ENCODE data around the gene TICAM1.
A peak's percentile ranks its signal among the peaks of the same experiment; 100 is the strongest.
"Not testable (repeated sequence)": the region's sequence is repeated elsewhere in the genome, so short reads cannot be mapped to it uniquely, and the experiment has no call there.

TICAM1 gene

DNA sequence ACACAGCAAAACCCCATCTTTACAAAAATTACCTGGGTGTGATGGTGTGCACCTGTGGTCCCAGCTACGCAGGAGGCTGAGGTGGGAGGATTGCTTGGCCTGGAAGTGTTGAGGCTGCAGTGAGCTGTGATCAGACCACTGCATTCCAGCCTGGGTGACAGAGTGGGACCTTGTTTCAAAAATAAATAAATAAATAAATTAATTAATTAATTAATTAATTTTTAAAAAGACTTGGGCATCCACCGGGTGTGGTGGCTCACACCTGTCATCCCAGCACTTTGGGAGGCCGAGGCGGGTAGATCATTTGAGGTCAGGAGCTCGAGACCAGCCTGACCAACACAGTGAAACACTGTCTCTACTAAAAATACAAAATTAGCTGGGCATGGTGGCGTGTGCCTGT is 26.4 kb downstream of the TICAM1 start:
- DNase-seq (ENCODE audit: low read depth in 2 of 2): not testable (repeated sequence)

DNA sequence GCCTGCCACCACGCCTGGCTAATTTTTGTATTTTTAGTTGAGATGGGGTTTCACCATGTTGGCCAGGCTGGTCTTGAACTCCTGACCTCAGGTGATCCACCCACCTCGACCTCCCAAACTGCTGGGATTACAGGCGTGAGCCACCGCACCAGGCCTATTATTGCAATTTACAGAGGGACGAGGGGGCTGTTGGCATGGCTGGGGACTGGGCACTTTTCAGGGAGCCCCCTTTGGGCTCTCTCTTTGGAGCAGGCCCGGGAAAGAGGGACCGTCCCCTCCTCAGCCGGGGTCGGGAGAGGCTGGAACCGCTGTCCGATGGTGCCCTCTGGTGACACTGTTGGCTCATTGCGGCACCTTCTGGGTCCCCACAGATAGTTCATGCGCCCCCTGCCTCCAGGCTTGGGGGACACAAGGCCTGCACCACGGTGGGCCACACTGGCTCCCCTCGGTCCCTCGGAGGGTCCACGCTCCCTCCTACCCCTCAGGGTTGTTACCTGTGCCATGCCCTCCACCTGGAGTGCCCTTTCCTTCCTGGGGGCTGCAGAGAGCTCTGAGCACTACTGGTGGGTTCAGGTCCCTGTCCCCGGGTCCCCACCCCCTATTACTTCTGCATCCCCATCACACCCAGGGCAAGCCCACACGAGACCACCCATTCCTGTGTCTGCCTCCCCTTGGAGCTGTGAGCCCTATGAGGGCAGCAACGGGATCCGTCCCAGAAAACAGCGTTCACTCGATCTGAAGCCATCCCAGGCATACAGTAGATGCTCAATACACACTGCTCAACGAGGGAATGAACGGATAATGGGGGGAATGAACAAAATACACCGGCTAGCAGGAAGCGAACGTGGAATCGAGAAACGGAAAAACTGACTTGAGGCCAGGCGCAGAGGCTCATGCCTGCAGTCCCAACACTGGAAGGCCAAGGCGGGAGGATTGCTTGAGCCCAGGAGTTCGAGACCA is 27.5 kb downstream of the TICAM1 start:
- DNase-seq (ENCODE audit: low read depth in 2 of 2): peak in 1 of 2 donors; percentile 48

DNA sequence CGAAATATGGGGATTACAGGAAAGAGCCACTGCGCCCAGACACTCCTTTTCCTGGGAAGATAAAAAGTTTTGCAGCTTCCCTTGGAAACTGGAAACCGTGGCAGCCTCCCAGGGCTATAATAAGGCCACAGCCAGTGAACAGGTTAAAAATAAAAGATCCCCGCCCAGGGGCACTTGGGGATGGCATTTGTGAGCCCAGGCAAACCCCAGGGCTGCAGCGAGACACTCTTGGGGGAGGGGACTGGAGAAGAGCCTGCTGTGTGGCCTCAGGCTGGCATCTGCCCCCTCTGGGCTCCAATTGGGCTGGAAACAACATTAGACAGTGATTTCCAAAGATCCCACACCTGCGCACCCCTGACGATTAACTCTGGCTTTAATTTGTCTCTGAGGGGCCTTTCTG is 28.8 kb downstream of the TICAM1 start:
- no peak for DNase-seq (ENCODE audit: low read depth in 2 of 2)

DNA sequence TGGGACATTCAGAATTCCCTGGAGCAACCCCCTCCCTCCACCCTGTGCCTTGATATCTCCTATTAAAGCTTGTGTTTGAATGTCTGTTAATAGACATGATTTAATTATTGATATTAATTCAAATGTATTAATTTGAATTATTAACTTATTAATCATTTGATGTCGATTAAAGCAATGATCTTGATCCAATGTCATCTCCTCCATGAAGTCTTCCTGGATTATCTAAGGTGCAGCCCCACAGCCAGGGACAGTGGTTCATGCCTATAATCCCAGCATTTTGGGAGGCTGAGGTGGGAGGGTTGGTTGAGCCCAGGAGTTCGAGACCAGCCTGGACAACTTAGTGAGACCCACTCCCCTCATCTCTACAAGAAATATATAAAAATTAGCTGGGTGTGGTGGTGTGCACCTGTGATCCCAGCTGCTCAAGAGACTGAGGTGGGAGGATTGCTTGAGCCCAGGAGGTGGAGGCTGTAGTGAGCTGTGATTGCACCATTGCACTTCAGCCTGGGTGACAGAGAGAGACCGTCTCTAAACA is 30.4 kb downstream of the TICAM1 start:
- no peak for DNase-seq (ENCODE audit: low read depth in 2 of 2)

DNA sequence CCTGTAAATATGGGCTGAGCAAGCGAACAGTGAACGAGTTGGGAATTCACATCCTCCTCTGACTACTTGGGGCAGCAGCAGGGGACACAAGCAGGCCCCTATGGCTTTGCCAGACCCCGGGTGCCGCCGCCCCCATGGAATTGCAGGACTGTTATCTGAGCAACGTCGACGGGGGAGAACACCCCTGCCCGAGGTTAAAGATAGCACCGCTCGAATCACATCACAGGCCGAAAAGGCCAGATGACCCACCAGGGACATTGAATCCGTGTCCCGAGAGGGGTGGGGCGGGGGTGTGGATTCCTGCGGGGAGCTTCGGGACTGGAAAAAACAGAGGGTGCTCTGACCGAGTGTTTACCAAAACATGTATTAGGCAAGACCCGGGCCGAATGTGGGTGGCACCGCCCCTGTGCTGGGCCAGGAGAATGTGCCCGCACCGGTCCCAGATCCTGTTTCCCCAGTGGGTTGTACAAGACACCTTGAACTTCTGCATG is 30.9 kb downstream of the TICAM1 start:
- DNase-seq (ENCODE audit: low read depth in 2 of 2): no peak

DNA sequence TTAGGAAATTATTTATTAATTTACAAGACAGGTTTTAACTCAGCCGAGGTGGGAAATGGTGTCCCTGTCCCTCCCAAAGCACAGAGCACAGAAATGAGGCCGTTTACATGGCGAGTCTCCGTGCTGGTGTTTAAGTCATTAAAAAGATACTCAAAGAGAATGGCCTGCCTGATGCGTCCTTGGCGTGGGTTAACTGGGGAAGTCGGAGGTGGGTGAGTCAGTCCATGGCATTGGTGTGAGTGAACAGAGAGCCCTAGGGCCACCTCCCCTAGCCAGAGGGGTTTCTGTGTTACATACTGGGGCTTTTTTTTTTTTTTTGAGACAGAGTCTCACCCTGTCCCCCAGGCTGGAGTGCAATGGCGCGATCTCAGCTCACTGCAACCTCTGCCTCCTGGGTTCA is 36.1 kb downstream of the TICAM1 start:
- no peak for DNase-seq (ENCODE audit: low read depth in 2 of 2)

DNA sequence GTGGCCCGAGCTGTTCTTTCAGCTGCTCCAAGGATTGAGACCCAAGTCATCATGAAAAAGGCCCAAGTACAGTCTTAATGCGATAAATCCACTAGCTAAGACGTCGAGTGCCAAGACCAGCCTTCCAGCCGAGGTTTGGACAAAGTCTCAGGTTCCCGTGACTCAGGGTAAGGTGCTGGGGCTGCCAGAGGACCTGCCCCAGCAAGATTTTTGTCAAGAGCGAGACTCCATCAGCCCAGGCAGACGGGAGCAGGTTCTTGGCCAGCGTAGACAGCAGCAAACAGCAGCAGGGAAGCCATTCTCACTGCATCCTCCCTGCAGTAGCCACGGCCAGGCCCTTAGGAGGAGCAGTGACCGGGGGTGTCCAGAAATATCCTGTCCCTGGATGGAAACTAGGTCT is 36.5 kb downstream of the TICAM1 start:
- DNase-seq (ENCODE audit: low read depth in 2 of 2): no peak

DNA sequence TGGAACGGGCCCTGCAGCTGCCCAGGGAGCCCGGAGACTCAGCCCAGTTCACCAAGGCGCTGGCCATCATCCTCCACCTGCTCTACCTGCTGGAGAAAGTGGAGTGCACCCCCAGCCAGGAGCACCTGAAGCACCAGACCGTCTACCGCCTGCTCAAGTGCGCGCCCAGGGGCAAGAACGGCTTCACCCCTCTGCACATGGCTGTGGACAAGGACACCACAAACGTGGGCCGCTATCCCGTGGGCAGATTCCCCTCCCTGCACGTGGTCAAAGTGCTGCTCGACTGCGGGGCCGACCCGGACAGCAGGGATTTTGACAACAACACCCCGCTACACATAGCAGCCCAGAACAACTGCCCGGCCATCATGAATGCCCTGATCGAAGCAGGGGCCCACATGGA is 38.2 kb downstream of the TICAM1 start:
- not testable (repeated sequence) for DNase-seq (ENCODE audit: low read depth in 2 of 2)

DNA sequence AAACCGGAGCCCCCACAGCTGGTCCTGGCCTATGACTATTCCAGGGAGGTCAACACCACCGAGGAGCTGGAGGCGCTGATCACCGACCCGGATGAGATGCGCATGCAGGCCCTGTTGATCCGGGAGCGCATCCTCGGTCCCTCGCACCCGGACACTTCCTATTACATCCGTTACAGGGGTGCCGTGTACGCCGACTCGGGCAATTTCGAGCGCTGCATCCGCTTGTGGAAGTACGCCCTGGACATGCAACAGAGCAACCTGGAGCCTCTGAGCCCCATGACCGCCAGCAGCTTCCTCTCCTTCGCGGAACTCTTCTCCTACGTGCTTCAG is 38.7 kb downstream of the TICAM1 start:
- DNase-seq (ENCODE audit: low read depth in 2 of 2): not testable (repeated sequence)

DNA sequence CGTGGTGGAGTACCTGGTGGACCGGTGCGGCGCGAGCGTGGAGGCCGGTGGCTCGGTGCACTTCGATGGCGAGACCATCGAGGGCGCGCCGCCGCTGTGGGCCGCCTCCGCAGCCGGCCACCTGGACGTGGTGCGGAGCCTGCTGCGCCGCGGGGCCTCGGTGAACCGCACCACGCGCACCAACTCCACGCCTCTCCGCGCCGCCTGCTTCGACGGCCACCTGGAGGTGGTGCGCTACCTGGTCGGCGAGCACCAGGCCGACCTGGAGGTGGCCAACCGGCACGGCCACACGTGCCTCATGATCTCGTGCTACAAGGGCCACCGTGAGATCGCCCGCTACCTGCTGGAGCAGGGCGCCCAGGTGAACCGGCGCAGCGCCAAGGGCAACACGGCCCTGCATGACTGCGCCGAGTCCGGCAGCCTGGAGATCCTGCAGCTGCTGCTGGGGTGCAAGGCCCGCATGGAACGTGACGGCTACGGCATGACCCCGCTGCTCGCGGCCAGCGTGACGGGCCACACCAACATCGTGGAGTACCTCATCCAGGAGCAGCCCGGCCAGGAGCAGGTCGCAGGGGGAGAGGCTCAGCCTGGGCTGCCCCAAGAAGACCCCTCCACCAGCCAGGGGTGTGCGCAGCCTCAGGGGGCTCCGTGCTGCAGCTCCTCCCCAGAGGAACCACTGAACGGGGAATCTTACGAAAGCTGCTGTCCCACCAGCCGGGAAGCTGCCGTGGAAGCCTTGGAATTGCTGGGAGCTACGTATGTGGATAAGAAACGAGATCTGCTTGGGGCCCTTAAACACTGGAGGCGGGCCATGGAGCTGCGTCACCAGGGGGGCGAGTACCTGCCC is 39.3 kb downstream of the TICAM1 start:
- DNase-seq (ENCODE audit: low read depth in 2 of 2): peak in 1 of 2 donors; percentile 11

DNA sequence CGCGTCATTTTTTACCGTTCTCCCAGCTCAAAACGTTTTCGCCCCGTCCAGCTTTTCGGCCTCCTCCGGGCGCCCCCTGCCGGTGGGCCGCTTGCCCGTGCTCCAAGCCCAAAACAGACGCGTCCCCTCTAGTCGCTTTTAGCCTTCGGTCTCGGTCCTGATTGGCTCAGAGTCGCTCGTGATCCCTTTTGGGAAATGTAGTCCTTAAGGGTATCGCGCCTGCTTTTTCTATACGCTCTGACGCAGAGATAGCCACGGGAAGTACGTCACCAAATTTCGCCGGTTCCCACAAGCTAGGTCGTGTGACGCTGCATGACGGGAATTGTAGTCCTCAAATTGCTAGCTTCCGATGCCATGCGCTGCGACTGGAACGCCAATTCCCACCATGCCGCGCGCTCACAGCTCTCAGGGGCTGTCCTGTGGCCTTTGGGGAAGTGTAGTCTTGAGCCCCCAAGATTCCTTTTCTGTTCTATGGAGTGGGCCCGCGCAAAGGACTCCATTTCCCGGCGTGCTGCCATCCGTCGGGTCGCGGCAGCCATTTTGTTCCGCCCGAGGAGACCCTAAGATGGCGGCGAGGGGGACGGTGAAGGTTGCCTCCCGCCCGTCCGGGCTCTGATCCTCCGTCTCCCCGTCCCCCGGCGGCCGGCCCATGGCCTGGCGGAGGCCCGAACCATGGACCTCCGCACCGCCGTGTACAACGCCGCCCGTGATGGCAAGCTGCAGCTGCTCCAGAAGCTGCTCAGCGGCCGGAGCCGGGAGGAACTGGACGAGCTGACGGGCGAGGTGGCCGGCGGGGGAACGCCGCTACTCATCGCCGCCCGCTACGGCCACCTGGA is 40.1 kb downstream of the TICAM1 start, which contains the start of gene FEM1A:
TSS of gene FEM1A (plus strand) at position 552 of the 836 bp plus-strand sequence. CDS start at position 673, 121 bp downstream.
- peak; percentile 96 to 97 for DNase-seq (ENCODE audit: low read depth in 2 of 2)

DNA sequence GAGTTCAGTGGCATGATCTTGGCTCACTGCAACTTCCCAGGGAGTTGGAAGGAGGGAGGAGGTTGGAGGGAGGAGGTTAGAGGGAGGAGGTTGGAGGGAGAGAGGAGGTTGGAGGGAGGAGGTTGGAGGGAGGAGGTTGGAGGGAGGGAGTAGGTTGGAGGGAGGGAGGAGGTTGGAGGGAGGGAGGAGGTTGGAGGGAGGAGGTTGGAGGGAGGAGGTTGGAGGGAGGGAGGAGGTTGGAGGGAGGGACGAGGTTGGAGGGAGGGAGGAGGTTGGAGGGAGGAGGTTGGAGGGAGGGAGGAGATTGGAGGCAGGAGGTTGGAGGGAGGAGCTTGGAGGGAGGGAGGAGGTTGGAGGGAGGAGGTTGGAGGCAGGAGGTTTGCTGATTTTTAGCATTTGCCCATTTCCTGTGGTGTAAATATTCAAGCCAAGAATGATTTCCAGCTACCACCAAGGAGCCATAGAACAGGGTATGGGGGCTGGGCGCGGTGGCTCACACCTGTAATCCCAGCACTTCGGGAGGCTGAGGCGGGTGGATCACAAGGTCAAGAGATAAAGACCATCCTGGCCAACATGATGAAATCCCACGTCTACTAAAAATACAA is 45.0 kb downstream of the TICAM1 start:
- DNase-seq (ENCODE audit: low read depth in 2 of 2): not testable (repeated sequence)

DNA sequence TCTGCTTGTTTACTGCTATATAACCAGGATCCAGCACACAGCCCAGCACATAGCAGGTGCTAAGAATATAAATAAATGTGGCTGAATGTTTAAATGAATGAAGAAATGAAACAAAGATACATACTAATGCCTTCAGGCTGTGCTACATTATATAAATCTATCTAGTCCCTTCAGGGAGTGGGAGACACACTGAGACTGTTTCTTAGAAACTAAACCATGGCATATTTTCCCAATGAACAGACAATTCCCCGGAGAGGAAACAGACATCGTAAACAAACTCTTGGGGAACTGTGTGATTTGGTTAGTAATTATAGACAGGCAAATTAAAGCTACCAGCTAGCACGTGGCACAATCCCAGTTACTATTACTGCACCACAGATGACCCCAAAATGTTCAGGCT is 49.7 kb downstream of the TICAM1 start:
- DNase-seq (ENCODE audit: low read depth in 2 of 2): no peak

DNA sequence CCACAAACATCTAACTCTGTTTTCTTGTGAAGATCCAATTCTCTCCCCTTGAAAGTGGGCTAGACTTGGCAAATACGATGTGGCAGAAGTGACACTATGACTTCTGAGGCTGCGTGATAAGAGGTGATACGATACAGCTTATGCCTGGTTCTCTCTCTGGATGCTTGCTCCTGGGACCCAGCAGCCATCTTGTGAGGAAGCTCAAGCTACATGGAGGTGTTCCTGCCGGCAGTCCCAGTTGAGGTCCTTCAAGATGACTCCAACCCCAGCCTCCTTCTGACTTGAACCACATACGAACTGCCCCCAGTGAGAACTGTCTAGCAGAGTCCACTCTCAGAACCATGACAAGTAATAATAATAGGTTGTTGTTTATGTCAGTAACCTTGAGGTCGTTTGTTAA is 50.7 kb downstream of the TICAM1 start:
- DNase-seq (ENCODE audit: low read depth in 2 of 2): no peak

DNA sequence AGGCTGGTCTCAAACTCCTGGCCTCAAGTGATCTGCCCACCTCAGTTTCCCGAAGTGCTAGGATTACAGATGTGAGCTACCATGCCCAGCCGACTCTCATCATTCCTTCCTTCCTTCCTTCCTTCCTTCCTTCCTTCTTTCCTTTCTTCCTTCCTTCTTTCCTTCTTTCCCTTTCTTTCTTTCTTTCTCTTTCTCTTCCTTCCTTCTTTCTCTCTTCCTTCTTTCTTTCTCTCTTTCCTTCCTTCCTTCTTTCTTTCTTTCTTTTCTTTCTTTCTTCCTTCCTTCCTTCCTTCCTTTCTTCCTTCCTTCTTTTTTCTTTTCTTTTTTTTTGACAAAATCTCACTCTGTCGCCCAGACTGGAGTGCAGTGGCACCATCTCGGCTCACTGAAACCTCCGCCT is 53.4 kb downstream of the TICAM1 start:
- DNase-seq (ENCODE audit: low read depth in 2 of 2): not testable (repeated sequence)

DNA sequence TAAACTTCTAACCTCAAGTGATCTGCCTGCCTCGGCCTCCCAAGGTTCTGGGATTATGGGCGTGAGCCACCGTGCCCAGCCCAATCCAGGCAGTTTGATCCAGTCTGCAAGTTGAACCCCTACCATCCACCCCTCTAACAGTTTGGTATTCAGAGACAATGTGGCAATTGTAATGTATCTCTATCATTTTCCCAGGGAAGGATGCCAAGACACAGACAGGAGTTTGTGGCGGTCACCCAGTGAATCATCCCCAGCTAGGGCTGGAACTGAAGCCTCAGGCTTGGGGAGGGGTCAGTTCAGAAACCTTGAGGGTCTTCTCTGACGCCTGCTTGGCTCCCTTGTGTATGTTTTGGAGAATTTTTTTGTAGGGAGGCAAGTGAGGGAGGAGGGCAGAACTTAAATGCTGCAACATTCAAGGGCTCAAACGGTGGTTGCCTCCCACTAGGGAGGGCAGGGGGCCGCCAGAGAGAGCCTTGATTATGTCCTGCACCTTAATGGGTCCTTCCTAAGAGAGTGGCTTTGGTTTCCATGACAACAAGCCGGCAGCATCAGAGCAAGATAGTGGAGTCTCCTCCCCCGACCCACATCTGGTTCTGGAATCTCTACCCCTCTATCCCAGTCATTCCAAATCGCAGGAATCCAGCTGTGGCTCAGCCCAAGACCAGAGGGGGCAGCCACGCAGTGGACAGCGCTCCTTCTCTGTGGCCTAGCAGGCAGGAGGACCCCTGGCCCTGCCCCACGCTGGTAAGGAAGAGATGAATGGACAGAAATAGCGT is 54.9 kb downstream of the TICAM1 start:
- no peak for DNase-seq (ENCODE audit: low read depth in 2 of 2)

DNA sequence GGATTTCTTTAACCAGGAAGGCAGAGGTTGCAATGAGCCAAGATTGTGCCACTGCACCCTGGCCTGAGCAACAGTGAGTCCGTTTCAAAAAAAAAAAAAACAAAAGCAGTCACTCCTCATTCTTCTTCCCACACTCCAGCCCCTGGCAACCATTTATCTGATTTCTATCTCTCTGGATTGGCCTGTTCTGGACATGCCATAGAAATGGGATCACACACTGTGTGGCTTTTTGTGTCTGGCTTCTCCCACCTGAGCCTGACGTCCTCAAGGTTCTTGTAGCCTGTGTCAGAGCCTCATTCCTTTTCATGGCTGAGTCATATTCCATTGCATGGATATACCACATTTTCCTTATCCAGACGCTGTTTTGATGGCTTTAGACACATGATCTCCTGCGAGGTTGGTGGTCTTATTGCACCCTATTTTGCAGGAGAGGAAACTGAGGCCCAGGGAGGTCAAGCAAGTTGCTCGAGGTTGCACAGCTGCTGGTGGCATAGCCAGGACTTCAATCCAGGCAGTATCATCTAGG is 55.8 kb downstream of the TICAM1 start:
- DNase-seq (ENCODE audit: low read depth in 2 of 2): no peak

DNA sequence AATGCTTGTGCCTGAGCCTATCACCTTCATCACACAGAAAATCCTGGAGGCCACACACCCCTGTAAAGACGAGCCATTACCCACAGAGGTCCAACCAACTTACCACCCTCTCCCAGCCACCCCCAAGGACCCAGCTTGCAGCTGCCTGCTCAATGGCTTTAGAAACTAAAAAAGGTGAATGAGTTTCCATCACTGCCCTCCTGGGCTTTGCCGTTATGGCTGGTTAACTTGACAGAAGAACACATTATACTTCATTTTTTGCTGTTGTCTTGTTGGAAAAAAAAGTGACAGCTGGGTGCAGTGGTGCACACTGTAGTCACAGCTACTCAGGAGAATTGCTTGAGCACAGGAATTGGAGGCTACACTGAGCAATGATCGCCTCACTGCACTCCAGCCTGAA is 57.4 kb downstream of the TICAM1 start:
- DNase-seq (ENCODE audit: low read depth in 2 of 2): no peak

DNA sequence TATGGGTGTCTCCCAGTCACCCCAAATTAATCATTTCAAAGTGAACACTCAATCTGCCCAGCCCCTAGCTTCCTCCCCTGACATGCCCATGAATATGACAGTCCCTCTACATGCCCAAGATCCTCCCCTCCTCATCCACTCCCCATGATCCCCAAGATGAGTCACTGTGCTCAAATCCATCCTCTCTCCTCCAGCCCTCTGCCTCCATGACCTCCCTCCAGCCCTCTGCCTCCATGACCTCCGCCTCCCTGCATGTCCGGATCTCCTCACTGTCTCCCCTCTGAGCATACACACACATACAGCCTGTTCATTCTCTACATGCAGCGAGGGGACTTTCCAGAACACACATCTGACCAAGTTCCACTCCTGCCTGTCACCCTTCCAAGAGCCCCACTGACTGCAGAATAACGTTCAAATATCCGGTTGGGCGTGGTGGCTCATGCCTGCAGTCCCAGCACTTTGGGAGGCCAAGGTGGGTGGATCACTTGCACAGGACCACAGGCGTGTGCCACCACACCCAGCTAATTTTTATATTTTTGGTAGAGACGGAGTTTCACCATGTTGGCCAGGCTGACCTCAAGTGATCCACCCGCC is 58.4 kb downstream of the TICAM1 start:
- no peak for DNase-seq (ENCODE audit: low read depth in 2 of 2)
